ENCODE measurements around the gene PXMP4.

- TF ChIP-seq CTCF (IDR thresholded peaks at IDR 0.05), result no peak
- TF ChIP-seq POLR2A (IDR thresholded peaks at IDR 0.05), result no peak
Measured at GRCh38 chr20:33669224-33669623, 50.9 kb downstream of the PXMP4 start.

Measured in lower leg skin (tissue), 3 donors.